ENCODE results near the gene ECE1.

The ECE1 gene

GRCh38 chr1:21239221-21239620, 51.0 kb downstream of the ECE1 start:
- DNase-seq (ENCODE audit: low spot score): no peak
- TF ChIP-seq CTCF (IDR thresholded peaks at IDR 0.05): no peak
- Histone ChIP-seq H3K4me3 (no peak overlapping the region), H3K27ac (peak overlapping the region; percentile 52 to 82)

GRCh38 chr1:21238141-21238800, 52.0 kb downstream of the ECE1 start:
- Histone ChIP-seq H3K4me3 (no peak overlapping the region), H3K27ac (peak overlapping the region; percentile 52 to 78)
- TF ChIP-seq CTCF (IDR thresholded peaks at IDR 0.05): no peak
- no peak for DNase-seq (ENCODE audit: low spot score)

- Histone ChIP-seq H3K4me3 (no peak overlapping the region), H3K27ac (peak overlapping the region; percentile 52 to 78)
- no peak for TF ChIP-seq CTCF (IDR thresholded peaks at IDR 0.05)
- no peak for DNase-seq (ENCODE audit: low spot score)
Measured at GRCh38 chr1:21237446-21238088, 52.7 kb downstream of the ECE1 start.

GRCh38 chr1:21236178-21236577, 54.1 kb downstream of the ECE1 start:
- TF ChIP-seq CTCF (IDR thresholded peaks at IDR 0.05): no peak
- Histone ChIP-seq H3K27ac (no peak overlapping the region), H3K4me3 (no peak overlapping the region)
- no peak for DNase-seq (ENCODE audit: low spot score)

- no peak for DNase-seq (ENCODE audit: low spot score)
- Histone ChIP-seq H3K4me3 (no peak overlapping the region), H3K27ac (no peak overlapping the region)
- TF ChIP-seq CTCF (IDR thresholded peaks at IDR 0.05): no peak
Measured at GRCh38 chr1:21234779-21235178, 55.5 kb downstream of the ECE1 start.

- Histone ChIP-seq H3K27ac (no peak overlapping the region), H3K4me3 (no peak overlapping the region)
- no peak for DNase-seq (ENCODE audit: low spot score)
- TF ChIP-seq CTCF (IDR thresholded peaks at IDR 0.05): no peak
Measured at GRCh38 chr1:21233490-21233889, 56.8 kb downstream of the ECE1 start.

- DNase-seq (ENCODE audit: low spot score): no peak
- no peak overlapping the region for H3K4me3 ChIP-seq
- H3K27ac ChIP-seq: no peak overlapping the region
- peak; percentile 53 for TF ChIP-seq CTCF (IDR thresholded peaks at IDR 0.05)
Measured at GRCh38 chr1:21232044-21232443, 58.2 kb downstream of the ECE1 start.
